ENCODE data around the gene ST8SIA6.
"Not testable (repeated sequence)": the region's sequence is repeated elsewhere in the genome, so short reads cannot be mapped to it uniquely, and the experiment has no call there.

ST8SIA6 gene

DNA sequence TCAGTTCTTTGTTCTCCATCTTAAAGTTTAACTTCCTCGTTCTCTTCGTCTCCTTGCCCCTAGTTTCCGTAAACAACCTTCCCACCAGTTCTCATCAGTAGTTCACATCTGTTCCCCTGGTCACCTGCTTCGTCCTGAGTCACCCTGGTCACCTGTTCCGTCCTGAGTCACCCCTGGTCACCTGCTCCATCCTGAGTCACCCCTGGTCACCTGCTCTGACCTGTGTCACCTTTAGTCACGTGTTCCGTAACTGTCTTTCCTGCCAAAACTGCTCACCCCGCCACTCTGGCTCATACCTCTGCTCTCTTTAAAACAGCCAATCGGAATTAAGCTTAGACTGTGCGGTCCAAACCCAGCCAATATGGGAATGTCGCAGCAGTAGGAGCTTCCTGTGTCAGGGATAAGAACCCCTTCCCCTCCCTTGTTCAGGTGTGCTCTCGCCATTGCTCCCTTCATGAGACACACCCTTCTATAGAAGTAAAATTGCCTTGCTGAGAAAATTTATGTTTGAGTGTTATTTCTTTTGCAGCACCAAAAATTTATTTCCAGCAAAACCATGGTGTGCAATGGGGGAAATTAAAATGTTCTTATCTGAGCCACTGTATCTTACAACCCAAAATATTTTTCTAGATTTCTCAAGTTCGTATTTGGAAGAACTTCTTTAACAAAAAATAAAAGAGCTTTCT, 114.1 kb downstream of the ST8SIA6 start:
- DNase-seq: no peak

DNA sequence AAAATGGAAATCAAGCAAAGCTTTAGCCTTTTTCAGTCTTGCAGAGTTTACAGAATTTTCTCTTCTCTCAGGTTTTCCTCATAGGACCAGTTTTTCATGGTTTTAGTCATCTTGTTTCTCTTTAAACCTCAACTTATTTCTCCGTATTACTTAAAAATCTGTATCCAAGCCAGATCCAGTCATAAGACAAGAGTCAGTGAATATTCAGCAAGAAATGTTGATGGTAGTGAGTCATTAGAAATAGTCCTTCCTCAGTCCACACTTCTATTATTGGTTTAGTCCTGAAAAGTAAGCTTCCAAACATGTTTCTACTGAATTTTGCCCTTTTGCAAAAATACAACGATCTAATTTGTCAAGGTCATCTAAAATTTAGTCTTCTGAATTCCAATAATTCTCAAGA, 119.3 kb downstream of the ST8SIA6 start:
- DNase-seq: no peak

DNA sequence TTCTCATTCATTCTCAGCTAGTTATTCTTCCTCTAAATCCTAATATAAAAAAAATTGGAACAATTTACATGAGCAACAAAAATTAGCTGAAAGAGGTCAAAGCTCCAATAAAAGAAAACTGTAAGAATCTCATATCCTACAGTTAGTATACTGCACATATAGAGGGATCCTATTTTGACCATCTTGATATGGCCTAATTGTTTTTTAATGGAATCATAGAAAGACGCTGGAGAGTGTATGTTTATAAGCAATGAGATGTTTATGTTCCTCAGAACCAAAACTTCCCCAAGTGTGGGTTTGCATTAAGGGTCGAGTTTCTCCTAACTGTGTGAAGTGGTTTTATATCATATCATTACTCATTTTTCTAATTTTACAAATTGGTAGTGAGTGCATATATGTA, 123.9 kb downstream of the ST8SIA6 start:
- DNase-seq: no peak

- DNase-seq: no peak
Measured at GRCh38 chr10:17326377-17326776, 128.0 kb downstream of the ST8SIA6 start.

DNA sequence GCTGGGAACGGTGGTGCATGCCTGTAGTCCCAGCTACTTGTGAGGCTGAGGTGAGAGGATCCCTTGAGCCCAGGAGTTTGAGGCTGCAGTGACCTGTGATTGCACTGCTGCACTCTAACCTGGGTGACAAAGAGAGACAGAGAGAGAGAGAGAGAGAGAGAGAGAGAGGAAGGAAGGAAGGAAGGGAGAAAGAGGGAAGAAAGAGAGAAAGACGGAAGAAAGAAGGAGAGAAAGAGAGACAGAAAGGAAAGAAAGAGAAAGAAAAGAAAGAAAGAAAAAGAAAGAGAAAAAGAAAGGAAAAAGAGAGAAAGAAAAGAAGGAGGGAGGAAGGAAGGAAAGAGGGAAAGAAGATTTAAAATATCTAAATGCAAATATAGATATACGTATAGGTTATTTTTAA, 132.4 kb downstream of the ST8SIA6 start:
- DNase-seq: not testable (repeated sequence)

GRCh38 chr10:17316488-17317170, 137.8 kb downstream of the ST8SIA6 start:
- DNase-seq: no peak

GRCh38 chr10:17309435-17309834, 145.0 kb downstream of the ST8SIA6 start:
- no peak for DNase-seq

- no peak for DNase-seq
Measured at GRCh38 chr10:17307123-17307522, 147.3 kb downstream of the ST8SIA6 start.

DNA sequence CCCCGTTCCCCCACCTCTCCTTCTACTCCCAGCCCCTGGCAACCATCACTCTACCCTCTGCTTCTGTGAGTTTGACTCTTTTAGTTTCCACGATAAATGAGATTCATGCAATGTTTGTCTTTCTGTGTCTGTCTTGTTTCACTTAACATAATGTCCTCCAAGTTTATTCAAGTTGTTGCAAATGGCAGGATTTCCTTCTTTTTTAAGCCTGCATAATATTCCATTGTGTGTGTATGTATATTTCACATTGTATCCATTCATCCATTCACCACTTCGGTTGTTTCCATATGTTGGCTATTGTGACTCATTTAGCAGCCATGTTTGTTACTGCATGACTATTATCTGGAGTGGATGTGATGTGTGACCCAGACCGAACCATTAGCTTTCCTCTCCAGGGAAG, 162.0 kb downstream of the ST8SIA6 start:
- DNase-seq: no peak

- no peak for DNase-seq
Measured at GRCh38 chr10:17290226-17290625, 164.2 kb downstream of the ST8SIA6 start.

- DNase-seq: no peak
Measured at GRCh38 chr10:17289763-17290162, 164.6 kb downstream of the ST8SIA6 start.

GRCh38 chr10:17286562-17287550, 167.5 kb downstream of the ST8SIA6 start:
- DNase-seq: no peak

- DNase-seq: no peak
Measured at GRCh38 chr10:17282311-17282710, 172.1 kb downstream of the ST8SIA6 start.

- no peak for DNase-seq
Measured at GRCh38 chr10:17278607-17279240, 175.7 kb downstream of the ST8SIA6 start.

- no peak for DNase-seq
Measured at GRCh38 chr10:17276756-17277424, 177.5 kb downstream of the ST8SIA6 start.

GRCh38 chr10:17273403-17273802, 181.0 kb downstream of the ST8SIA6 start:
- no peak for DNase-seq

GRCh38 chr10:17272648-17273047, 181.7 kb downstream of the ST8SIA6 start:
- no peak for DNase-seq
